ENCODE data around the gene SLPI.
A peak's percentile ranks its signal among the peaks of the same experiment; 100 is the strongest.

The SLPI gene, protein sequence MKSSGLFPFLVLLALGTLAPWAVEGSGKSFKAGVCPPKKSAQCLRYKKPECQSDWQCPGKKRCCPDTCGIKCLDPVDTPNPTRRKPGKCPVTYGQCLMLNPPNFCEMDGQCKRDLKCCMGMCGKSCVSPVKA

DNA sequence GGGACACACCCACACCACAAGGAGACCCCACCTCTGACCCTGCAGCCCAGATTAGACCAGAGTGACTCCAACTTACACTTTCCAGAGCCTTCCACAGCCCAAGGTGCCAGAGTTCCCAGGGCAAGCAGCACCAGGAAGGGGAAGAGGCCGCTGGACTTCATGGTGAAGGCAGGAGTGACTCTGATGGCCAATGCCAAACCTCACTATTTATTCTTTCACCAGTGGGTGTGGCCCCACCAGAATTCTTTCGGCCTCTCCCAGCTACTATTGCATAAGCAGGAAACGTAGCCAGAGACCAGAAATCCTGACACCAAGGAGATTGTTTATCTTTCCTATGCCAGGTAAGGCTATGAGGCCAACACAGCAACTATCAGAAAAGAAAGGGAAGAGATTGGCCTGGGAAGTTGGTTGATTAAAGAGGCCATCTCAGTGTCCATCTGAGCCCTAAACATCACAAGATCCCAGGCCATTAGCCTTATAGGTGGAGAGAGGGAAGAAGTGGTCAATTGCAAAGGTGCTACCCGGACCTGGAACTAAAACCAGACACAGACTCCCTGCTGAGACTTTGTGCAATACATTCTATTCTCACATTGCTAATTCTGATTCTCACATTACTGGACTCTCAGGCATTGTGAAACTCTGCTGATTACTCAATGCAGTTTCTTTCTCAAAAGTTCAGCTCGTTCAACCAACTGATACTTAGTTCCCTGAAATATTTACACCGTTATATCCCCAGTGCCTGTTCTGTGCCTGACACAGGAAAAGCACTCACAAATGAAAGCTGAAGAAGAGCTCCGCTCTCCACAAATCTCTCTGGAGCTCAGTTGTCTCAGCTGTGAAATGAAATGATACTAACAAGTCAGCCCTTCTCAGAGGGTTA lies at the start of gene SLPI:
Gene SLPI (minus strand): TSS at position 182 of the 880 bp plus-strand sequence. CDS start 21 bp downstream, at position 161.
- no peak for DNase-seq

DNA sequence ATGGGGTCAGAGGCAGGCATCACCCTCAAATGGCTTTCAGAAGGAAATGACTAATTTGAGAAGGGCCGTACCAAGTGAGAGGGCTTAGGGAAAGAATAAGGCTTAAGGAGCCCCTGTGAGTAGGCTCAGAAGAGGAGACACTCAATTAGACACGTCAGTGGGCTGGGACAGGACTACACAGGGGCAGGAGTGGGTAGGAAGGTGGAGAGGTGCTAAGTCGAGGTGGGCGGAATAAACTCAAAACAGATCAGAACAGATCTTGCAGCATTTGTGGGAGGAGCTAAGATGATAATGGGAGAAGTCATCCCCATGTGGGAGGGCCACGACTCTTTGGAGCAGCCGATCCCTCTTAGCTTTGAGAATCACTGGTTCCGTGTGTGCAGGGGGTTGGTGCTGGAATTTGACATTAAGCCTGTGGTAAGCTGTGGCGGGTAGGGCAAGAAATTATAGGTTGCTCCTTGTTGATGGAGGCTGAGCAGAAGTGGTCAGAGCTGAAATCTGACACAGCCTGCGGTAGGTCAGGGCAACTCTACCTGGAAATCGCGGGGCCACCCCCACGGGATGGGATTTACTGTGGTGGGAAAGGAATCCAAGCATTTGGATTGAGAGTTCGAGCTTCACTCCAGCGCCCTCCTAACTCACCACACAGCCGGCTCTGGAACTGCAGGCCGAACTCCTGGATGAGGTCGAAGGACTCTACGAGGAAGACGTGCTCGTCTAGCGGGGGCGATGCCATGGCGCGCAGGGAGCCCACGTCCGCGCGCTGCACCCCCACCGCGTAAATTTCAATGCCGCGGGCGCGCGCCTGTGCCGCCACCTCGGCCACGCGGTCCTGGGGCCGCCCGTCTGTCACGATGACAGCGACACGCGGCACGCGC lies 49.5 kb upstream of the SLPI start:
- no peak for DNase-seq

DNA sequence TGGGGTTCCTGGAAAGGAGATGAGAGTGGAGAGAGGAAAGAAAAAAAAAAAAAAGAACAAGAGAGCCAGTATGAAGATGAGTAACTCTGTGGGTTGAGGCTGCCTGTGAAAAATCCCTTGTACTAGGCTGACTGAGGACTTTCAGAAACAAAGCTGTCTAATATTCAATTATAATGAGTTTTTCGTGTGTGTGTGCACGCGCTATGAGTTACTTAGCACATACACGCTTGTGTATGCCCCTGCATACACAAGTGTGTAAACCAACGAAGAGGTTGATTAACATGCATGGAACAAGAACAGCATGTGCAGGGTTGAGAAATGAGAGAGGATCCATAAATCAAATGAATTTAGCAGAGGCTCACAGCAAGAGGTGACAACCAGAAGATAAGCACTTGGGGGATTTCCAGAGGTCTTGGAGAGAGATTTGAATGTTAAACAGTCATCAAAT lies 47.5 kb upstream of the SLPI start:
- no peak for DNase-seq

DNA sequence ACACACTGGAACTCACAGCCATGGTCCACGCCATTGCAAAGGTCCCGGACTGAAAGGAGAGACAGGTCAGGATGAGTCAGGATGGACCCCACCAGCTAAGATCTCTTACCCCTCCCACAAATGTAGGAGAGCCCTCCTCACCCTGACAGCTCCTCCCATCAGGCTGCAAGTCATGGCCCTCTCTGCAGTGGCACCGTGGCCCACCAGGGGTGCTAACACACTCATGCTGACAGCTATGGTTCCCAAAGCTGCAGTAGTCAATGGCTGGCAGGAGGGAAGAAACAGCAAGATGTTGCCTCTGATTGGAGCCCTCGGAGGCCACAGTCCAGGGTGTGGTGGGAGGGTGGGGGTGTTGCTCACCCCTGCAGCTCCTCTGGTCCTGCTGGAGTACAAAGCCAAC lies 46.6 kb upstream of the SLPI start:
- DNase-seq, result no peak

DNA sequence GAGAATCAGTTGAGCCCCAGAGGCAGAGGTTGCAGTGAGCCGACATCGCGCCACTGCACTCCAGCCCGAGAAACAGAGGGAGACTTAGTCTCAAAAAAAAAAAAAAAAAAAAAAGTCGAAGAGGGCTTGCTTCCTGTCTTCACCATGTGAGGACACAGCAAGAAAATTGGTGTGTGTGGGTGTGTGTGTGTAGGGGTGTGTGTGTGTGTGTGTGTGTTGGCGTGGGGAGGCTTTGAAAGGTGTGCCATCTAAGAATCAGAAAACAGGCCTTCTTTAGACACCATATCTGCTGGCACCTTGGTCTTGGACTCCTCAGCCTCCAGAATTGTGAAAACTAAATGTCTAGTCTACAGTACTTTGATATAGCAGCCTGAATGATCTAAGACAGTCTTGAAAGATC lies 45.4 kb upstream of the SLPI start:
- DNase-seq, result no peak

DNA sequence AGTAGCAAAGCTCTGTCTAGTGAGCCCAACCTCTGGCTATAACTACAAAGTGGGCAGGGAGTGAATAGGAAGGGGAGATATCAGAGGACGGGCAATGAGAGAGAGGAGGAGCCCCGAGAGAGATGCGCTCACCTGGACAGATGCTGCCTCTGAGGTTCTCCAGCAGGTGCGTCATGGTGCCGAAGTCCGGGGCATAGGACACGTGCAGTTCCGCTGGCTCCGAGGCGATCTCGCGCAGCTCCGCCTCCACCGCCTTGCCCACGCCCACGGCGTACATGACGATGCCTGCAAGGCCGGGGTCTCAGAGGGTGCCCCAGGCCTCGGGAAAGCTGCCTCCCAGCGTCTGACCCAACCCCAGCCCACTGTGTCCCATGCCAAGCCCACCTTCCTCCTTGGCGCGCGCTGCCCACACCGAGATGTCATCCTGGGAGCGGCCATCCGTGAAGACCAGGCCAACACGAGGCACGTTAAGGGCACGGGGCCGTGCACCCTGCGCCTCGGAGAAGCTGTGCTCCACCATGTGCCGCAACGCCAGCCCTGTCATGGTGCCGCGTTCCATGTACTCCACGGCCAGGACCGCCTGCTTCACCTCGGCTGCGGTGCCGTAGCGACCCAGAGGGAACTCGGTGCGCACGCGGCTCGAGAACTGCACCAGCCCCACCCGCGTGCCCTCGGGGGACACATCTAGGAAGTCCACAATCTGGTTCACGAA lies 43.6 kb upstream of the SLPI start:
- no peak for DNase-seq

DNA sequence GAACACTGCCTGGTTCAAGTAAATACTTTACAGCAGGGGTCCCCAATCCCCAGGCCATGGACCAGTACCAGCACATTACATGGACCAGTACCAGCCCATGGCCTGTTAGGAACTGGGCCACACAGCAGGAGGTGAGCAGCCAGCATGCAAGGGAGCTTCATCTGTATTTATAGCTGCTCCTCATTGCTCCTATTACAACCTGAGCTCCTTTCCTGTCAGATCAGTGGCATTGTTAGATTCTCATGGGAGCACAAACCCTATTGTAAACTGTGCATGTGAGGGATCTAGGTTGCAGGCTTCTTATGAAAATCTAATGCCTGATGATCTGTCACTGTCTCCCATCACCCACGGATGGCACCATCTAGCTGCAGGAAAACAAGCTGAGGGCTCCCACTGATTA lies 40.3 kb upstream of the SLPI start:
- no peak for DNase-seq

DNA sequence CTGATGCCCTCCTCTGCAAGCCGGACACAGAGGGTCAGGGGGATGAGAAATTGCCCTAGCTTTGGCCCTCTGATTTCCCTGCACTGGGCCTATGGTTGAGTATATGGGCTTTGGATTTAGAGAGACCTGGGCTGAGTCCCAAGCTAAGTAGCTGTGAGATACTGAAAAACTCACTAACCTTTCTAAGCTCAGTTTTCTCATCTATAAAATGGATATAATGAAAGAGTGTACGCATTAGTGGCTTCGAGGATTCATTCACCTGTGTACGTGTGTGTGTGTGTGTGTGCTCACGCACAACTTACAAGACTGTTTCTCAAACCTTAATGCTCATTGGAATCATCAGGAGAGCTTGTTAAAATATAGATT lies 39.6 kb upstream of the SLPI start:
- DNase-seq, result no peak

DNA sequence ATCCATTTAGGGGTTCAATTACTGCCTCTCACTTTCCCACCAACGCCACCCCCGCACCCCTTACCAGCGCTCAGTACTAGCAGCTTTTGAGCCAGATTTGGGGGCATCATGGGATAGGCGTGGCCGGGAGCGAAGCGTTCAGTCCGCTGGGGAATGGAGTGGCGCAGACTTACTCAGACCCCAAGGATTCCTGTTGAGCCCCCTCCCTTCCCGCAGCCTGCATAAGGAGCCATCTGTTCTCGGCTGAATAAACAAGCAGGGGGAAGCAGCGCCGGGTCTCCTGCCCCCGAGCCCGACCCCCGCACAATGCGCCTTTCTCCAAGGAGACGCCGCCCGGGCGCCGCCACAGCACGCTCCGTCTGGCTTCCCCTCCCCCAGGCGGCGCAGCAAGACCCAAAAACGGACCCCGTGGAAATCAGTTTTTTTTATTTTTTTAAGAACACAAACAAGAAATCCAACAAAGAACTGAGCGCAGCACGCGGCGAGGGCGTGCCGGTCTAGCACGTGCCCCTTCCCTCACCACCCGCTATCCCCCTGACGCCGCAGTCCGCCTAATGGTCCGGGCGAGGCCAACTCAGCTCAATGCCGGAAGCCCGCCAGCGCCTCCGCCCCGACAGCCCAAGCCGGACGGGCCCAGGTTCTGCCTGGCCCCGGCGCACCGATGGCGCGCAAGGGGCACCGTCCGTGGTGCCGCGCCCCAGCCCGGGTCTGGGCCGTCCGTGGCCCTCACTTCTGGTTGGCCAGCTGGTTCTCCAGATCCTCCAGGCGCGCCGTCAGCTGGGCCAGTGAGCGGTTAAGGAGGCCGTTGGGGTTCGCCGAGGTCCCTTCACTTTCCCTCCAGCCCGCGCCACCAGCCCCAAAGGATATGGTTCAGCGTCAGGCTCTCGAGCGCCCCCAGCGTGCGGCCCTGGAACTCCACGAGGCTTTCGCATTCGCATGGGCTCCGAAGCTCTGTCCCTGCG lies 39.0 kb upstream of the SLPI start:
- DNase-seq, result peak; percentile 66

DNA sequence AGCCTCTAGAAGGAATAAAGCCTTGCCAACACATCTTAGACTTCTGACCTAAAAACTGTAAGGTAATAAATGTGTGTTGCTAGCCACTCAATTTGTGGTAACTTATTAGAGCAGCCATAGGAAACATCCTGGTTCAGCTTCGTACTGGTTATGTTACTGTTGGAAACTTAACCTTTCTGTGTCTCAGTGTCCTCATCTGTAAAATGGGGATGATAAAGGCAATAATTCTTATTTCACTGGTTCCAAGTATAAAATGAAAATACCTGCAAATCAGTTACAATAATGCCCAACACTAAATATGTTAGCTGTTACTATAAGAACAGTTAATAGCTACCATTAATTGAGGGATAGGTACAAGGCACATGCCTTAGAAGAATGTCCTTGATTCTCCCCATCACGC lies 38.0 kb upstream of the SLPI start:
- DNase-seq, result no peak

DNA sequence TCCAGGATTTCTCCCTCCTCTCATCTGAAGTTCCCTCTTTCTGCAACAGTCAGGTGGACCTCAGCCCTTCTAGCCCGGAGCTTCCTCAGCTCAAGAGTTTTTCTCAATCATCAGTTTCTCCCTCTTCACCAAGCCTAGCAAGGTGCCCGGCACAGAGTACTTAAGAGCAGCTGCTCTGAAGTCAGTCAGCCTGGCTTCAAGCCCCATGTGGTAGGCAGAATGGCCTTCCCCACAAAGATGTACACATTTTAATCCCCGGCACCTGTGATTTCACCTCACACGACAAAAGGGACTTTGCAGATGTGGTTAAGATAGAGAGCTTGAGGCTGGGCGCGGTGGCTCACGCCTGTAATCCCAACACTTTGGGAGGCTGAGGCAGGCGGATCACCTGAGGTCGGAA lies 37.2 kb upstream of the SLPI start:
- DNase-seq, result no peak

DNA sequence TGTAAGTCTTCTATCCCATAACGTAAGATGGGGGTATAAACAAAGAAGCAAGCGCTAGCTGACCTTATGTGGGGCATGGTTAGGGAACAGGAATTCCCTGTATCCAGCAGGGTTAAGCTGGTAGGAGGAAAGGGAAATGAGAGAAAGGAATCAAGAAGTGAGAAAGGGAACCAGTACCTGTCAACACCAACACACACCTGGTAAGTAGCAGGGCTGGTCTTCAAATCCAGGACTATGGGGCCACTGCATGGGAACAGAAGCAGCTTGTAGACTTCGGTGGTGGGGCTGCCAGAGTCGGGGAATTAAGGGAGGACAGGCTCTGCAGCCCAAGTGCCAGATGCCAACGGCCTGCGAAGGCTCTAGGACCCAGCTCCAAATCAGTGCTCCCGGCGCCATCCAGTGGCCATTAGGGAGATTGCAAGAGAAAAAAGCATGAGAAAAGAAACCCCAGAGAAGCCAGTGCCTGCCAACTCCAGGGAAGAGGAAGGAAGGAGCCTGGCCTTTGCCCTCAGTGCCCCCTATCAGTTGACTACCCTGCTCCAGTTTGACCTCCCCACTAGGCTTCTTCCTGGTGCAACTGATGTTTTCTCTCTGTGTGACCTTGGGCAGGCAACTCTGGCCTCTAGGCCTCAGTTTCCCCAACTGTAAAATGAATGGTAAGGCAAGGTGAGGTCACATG lies 36.5 kb upstream of the SLPI start:
- DNase-seq, result peak; percentile 58

DNA sequence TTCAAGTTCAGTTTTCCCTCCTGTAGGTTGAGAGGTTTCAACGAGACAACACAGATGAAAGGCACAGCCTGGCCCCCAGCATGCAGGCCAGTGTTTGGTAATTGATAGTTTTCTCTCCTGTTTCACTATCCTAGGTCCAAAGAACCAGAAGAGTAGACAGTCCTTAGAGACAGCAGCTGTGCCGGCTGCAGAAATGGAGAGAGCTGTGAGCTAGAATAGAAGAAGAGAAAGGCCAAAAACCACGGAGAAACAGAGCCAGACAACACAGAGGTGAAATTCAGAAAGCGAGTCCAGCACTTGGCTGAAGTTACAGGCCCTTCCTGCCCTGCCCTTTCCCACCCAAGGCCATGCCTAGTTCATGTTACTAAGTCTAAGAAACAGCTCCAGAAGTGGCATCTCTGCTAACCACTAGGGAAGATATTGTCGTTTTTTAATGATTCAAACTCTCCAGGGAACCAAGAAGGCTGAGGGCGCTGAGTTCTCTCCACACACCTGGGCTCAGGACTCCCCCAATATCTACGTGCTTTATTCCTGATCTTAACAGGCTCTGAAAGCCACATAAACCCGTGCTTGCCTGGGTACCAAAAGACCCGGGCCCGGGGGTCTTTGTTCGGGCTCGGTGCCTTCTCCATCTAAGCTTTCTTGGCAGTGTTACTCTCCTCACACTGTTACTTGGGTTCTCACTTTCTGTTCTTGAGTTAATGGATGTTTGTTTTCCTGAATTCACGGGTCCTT lies 35.7 kb upstream of the SLPI start:
- DNase-seq, result no peak

DNA sequence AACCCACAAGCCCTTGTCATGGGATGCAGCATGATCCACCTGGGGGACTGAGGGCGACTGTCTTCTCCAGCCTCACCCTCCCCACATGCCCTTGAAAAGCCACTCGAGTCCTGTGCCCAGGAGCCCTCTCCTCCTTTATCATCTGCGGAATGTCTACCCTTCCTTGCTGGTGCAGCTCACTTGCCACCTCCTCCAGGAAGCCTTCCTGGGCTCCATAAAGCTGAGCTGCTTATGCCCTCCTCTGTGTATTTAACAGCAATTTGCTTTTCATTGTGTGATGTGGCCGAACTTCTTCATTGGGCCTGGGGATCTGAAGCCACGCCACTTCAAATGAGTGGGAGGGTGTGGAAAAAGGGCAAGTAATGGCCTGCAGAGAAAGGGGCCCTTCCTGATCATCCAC lies 34.5 kb upstream of the SLPI start:
- no peak for DNase-seq

DNA sequence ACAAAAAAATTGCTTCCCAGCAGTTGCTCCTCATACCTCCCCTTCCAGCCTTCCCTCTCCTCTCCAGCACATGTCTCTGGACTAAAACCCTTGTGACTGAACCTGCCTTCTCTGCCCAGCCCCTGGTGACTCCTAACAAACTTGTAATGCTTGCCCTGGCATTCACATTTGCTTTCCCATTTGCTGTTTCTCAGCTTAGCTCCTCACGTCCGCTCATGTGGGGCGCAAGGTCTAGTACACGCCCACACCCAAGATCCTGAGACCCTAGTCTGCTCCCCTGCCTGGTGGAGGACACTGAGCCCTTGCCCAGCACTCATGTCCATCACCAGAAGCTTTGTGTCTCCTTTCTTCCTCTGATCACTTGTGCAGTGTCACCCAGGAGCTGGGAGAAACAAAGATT lies 34.0 kb upstream of the SLPI start:
- DNase-seq, result no peak

DNA sequence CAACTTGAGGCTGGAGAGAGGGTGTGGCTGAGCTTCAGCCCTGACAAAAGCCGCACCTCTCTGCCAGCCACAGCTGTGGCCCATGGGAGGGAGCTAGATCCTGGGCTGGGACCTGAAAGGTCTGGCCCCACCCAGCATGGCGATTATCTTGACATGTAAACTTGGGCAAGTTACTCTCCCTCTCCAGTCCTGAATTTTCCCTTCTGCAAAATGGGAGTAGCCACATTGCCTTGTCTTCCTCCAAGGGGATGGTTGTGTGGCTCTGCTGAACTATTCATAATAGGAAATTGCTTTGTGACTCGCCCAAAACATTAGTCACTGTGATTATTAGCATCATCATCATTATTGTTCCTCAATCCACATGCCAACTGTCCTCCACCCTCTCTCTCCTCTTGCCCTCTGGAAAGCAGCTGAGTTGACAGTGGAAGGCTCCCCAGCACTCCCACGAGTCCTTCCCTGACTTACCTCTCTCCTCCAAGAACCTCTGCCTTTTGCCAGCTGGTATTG lies 29.2 kb upstream of the SLPI start:
- DNase-seq, result no peak

DNA sequence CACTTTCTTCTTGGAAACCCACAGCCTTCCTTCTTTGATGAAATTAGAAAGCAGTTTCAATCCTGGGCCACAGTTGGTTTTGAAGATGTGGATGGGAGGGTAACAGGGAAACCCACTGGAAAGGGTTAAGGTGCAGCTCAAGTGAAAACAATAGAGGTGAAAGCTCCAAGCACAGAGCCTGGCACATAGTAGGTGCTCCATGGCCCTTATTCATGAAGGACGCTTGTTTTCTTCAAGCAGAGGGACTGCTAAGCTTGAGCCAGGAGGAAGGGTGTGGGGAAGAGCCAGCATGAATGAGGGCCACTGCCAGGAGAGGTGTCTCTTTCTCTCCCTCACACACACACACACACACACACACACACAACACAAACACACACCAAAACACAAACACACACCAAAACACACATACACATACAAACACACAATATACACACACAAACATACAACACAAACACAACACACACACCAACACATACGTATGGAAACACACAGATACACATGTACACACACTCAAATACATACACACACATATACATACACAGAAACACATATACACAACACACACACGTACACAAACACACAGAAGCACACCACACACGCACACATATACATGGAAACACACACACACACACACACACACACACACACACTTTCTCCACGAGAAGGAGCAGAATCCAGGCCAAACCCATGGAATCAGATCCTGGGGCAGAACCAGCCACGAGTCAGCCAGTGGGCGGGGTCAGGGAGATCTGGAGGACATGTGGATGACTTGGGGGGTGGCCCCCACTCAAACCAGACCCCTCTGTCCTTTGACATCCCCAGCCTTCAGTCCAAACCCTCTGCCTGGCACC lies 28.6 kb upstream of the SLPI start:
- no peak for DNase-seq

DNA sequence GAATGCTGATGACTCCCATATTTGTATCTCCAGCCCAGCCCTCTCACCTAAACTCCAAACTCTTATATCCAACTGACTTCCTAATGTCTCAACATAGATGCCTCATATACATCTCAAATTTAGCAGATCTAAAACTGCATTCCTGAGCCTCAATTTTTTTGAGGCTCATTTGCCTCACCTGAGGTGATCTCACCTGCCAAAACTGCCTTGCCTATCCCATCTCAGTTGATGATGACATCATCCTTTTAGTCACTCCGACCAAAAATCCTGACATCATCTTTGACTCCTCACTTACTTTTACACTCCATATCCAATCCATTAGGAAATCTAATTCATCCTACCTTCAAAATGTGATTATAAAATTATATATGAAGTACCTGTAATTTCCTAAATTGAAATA lies 25.6 kb upstream of the SLPI start:
- DNase-seq, result no peak

DNA sequence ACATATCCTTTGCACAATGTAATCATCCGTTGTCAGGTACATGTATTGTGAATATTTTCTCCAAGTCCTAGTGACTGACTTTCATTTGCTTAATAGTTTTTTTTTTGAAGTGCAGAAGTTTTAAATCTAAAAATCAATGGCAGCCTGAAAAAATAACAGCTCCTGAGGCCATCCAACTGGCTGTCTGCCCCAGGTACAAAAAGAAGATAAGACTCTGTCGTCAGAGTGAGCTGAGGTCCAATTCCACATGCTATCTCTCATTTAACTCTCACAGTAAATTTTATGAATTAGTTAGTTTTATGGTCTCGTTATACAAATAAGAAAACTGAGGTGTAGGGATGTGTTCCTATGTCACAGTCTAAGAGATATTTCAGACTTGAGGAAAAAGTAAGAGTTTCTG lies 21.0 kb upstream of the SLPI start:
- no peak for DNase-seq
